Measurements from ENCODE around the gene APOH.

DNA sequence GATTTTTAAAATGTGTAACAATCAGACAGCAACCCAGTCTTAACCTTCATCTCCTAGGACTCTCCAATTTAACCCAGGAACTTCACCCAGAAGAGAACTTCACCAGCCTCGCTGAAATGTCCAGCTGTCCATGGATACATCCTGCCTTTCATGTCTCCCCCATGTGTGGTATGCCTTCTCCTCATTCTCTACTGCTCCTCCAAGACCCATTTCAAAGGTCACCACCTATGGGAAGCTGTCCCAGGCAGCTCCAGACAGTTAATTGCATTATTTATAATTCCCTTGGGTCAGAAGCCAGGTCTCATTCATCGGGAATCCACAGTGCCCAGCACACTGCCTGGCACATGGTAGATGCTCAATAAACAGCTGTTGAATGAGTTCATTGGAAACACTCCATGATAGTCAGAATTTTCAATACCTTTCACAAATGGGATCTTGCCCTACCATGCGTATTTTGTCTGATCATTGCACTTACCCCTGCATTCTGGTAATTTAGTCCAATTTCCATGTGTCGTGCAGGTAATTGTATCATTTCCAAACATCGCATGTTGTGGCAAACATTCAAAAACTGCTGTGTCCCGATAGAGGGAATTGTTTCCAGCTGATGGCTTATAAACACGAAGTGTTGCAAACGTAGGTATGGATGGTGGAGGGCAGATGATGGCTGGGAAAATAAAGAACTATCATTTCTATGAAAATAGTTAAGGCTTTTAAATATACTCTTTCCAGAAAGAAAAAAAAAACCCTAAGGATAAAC is 9.0 kb downstream of the APOH start:
- no peak for TF ChIP-seq BHLHE40 (IDR thresholded peaks at IDR 0.05; ENCODE audit: borderline replicate concordance)
- TF ChIP-seq SP1 (IDR thresholded peaks at IDR 0.05) = no peak
- no peak for TF ChIP-seq FOXM1 (IDR thresholded peaks at IDR 0.05; ENCODE audit: borderline replicate concordance)
- TF ChIP-seq HDGF (IDR thresholded peaks at IDR 0.05; ENCODE audit: borderline replicate concordance) = no peak
- no peak for TF ChIP-seq ELF4 (IDR thresholded peaks at IDR 0.05)
- TF ChIP-seq L3MBTL2 (conservative IDR thresholded peaks at IDR 0.05) = no peak
- TF ChIP-seq LEF1 (IDR thresholded peaks at IDR 0.05; ENCODE audit: borderline replicate concordance) = no peak
- no peak for TF ChIP-seq TARDBP (IDR thresholded peaks at IDR 0.05)
- no peak for TF ChIP-seq SUZ12 (IDR thresholded peaks at IDR 0.05)
